SHP77 treated with DMSO at 0.1 percent for 48 hours (cell line): ENCODE results near the gene FOXN3.
"Not testable (repeated sequence)": the region's sequence is repeated elsewhere in the genome, so short reads cannot be mapped to it uniquely, and the experiment has no call there.

ENCODE experiments used
- DNase-seq: peaks from one replicate; lab custom pipeline; 2025; lab: John Stamatoyannopoulos, UW

The FOXN3 gene

DNA sequence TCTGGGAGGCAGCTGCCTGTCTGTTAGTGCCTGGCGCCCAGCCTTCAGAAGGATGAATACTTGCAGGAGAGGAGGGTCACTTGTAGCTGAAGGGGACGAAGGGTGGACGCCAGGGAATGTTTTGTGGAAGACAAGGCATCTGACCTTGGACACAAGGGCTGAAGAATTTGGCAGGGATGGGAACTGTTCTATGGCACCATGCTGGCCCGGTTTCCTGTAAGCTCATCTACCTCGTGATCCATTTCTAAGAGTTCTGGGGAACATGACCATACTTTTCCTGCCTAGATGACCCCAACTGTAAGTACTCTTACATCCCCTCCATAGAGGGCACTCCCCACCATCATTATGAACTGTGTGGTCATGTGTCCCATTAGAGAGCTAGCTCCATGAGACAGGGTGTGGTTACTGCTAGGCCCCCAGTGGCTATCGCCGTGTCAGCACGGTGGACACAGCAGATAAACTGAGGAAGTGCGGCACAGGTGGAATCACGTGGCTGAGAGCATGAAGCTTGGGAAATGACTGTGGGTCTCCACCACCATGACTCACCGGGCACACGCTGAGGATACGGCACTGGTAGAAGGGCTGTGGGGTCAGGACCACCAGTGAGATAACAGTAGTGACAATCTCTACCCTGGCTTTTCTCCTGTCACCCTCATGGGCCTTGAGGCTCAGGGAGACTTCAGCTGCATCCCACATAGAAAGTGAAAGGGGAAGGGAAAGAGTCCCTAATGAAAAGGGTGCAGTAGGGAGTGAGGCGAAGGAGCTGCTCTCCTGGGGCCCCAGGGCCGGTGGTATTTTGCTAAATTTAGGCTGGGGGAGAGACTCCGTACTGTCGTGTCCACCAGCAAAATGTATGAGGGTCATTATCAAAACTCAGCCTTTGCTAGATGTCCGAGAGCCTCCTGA, 252.6 kb downstream of the FOXN3 start:
- DNase-seq: no peak

DNA sequence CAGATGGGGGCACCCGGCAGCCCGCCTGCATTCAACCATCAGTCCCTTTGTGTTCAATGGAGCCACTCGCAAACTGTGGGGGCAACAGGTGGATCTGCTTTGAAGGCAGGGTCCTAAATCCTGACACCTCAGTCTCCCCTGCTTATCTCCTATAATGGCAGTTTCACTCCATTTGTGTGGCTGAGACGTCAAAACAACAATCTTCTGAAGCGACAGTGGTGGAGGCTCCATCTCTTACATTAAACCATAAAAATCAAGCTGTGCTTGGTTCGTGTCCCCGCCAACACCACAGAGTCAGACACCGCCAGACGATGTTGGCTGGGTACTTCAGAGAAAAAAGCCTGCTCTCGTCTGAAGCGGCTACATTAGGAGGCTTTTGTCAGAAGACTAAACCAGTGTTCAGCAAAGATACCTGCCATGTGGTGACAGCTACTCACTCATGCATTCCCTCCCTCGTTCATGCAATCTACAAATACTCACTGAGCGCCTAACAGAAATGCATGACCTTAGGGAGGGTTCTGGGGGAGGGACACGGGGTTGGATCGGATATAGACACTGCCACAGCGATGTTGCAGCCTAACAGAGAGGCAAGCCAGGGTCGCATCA, 253.9 kb downstream of the FOXN3 start:
- no peak for DNase-seq

DNA sequence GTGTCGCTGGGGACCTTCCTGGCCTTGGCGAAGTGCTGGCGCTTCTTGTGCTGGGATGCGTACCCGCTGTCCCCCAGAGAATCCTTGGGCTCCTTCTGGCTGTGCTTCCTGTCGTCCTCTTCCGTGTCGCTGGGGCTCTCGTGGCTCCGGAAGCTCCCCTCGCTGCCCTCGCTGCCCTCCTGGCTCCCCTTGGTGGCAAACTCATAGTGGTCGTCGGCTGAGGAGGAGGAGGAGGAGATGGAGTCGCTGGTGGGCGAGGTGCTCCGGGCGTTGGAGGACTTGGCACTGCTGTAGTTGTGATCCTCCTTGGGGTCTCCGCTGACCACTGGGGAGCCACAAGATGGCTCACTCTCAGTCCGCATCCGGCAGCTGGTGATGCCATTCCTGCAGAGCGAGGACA, 254.4 kb downstream of the FOXN3 start:
- no peak for DNase-seq

DNA sequence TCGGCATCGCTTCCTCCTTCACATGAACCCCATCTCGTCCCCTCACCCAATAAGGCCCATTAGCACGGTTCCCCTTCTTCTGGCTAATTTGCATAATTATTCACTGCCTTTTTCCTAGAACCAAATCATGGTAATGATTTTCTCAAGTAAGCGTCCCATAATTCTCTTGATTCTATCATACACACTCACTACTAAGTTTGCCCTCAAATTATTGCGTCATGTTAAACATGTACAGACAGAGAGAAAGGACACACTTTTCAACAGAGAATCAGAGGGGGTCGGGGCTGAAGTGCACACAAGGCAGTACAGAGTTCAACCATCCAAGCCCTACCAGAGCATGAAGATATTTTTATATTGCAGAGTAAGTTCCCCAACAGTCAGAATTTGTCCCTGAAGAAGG, 256.6 kb downstream of the FOXN3 start:
- DNase-seq: no peak

DNA sequence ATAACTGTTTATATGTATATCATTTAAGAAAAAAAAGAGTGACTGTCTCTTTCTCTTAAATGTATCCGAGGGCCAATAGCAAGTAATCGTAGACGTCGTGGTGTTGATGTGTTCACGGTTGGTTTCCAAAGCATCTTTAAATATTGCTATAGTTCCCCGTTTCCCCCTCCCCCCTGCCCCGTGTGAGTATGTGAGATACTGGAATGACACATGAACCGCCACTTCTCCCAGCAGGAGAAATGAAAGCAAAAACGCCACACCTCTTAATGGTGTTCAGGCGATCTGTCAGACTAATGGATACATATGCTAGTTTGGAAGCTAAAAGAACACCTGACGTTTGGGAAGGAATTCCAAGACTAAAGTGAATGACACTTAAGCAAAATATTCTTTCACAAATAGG, 258.3 kb downstream of the FOXN3 start:
- DNase-seq: no peak

DNA sequence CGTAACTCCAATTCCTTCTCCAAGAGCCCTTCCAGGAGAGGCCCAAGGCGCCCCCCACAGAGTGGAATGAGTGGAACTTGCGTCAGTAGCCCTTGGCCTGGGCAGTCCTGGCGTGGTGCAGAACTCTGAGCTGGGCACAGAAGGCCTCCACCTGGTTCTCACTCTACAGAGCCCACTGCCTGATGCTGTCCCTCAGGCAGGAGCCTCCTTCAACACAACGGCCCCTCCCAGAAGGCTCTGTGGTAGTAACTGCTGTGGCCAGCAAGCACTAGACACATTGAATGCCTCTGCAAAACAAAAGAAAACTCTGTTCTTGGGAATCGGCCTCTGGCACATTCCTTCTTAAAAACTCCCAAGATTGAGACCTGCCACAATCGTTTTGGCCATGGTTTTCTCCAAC, 258.9 kb downstream of the FOXN3 start:
- not testable (repeated sequence) for DNase-seq

DNA sequence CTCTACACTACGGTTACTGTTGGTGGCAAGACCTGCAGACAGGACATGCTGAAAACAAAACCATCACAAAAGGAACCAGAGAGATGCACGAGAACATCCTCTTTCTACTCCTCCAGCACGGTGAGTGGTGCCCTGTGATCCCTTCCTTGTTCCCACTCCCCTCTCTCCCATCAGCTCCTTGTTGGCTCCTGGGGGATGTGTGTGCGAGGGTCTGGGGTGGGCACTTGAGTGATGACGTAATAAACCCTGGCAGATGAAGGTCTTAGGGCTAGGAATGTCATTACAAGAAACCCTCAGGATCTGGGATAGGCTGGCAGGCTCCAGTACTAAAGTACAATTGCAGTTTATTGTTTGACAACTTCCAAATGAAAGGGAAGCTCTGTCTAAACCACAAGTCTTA, 261.5 kb downstream of the FOXN3 start:
- DNase-seq: no peak

DNA sequence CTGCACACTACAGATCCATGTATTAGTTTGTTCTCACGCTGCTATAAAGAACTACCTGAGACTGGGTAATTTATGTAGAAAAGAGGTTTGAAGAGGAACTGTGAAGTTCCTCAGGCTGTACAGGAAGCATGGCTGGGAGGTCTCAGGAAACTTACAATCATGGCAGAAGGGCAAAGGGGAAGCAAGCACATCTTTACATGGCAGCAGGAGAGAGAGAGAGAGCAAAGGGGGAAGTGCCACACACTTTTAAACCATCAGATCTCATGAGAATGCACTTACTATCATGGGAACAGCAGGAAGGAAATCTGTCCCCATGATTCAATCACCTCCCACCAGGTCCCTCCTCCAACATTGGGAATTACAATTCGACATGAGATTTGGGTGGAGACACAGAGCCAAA, 265.3 kb downstream of the FOXN3 start:
- DNase-seq: not testable (repeated sequence)

DNA sequence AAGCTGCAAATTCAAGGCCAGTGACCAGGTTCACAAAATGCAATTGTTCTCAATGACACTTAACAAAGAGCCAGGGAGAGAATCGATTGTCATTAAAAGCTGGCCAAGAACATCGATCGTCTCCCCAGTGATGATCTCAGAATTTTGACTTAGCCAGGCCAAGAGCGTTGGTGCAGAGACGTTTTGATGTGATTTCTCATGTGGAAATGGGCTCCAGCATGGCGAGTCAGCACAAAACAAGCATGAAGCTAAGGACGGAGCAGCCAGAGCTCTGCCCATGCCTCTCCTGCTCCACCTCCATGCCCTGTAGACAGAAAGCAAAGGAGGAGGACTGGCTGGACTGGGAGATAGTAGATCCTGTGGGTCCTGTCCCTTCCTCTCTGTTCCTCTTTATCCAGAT, 270.8 kb downstream of the FOXN3 start:
- DNase-seq: no peak

DNA sequence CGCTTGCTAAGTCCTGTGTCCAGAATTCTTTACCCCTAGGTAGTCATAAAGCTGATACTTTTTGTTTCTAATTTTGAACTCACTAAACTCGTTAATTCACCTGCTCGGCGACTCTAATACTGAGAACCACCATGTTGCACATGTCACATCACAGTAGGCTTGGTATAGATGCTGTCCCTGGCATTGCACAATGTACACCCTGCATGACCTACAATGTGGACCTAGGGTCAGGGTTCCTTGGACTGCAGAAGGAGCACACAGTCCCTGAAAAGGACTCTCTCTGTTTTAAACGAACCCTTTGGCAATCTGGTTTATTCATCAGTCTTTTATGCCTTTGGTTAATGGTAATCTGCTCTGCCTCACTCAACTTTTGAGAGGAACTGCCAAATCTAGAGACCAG, 272.4 kb downstream of the FOXN3 start:
- no peak for DNase-seq

DNA sequence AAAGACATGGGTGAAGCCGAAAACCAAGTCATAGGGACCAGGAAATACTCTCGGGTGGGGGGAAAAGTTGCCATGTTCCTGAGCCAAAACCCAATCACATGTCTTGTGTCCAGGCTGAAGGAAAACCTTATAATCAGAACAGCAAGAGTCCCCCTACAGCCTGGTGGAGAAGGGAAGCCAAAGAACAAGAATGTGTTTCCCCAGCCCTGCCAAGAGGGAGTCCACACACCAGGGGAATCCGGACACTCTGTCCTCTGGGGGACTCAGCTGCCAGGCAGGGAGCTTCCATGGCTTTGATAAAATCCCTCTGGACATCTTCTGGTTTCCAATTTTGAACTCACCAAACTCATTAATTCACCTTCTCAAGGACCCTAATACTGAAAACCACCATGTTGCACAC, 273.0 kb downstream of the FOXN3 start:
- DNase-seq: no peak

DNA sequence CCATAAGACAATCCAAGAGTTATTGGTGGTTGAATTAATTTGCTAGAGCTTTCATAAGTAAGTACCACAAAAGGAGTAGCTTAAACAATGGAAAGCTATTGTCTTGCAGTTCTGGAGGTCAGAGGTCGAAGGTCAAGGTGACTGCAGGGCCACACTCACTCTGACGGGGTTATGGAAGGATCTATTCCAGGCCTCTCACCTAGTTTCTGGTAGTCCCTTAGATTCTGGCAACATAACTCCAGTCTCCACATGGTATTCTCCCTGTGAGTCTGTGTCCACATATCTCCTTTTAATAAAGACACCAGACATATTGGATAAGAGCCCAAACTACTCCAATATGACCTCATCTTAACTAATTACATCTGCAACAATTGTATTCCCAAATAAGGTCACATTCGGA, 273.4 kb downstream of the FOXN3 start:
- no peak for DNase-seq

DNA sequence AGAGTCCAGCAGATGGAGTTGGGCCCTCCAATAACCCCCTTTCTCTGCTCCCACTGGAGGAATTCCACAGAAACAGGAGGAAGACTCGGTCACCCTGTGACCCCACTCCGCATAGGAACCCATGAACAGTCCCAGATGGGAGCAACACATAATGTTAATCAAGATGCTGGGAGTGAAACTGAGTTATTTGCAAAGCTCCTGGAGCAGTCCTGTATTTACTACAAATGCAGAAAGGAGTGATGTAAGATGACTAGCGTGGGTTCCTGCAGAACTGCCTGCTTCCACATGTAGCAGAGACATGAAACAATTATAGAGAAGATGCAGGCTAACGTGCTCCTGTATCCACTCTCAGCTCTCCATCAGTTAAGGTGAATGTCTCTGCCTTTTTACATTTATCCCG, 274.7 kb downstream of the FOXN3 start:
- no peak for DNase-seq

DNA sequence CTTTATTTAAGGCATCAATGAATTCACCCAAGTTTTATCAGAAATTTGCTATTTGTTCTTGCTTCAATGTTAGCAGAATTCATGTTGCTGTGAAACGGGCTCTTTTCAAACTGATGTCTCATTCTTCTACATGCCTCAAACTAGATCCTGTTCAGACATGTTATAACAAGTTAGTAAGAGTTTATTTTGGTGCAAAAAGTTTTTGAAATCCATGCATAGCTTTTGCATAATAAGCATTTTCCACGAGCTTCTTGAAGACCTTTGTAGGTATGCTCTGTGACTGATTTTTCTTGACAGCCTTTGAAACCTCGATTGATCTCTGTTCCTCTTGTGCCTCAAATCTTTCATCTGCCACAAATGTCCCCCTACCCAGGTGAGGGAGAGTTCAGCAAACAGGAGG, 275.2 kb downstream of the FOXN3 start:
- no peak for DNase-seq

DNA sequence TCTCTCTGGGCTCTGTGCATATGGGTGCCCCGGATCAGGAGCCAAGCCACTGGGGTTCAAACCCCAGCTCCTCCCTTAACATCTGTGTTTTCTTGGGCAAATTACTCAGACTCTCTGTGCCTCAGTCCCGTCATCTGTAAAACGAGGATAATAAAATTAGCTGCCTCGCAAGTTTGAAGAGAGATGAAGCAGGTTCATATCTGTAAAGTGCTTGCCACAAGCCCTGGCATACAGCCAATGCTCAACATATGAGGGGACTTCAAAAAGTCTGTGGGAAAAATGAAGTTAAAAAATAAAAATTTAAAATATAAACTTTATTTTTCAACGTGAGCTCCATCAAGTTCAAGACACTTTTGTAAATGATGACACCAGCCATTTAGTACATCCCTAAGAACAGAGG, 276.7 kb downstream of the FOXN3 start:
- no peak for DNase-seq

DNA sequence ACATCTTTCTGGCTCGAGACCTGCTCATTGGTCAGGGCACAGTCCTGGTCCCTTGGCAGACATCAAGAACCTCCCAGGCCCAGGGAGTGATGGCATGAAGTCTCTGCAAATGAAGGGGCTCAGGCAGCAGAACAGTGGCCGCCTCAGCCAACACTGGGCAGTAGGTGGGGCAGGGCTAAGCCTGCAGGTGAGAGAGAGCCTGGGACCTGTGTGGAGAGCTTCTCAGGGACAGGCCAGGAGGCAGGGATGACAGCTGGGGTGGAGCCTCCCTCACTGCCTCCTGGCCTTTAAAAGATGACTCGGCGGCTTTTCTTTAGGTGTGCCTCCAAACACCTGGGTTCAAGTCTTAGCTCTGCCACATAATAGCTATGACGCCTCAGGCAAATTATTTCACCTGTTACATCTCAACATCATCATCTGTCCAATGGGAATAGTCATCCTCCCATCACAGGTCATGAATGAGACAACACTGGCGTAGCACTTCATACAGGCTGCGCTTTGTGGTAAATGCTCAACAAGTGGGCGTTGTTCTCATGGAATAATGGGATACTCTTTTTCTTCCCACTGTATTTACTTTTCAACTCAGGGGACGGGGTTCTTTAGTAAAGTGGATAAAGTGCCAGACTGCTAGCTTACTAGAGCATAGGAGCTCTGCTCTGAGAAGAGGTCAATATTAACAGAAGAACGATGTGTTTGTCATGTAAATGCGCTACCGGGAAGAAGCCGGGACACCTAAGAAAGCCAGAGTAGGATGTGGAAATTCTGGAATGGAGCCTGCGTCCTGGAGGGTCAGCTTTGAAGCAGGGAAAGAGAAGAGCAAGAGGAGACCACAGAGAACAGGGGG, 277.4 kb downstream of the FOXN3 start:
- no peak for DNase-seq

DNA sequence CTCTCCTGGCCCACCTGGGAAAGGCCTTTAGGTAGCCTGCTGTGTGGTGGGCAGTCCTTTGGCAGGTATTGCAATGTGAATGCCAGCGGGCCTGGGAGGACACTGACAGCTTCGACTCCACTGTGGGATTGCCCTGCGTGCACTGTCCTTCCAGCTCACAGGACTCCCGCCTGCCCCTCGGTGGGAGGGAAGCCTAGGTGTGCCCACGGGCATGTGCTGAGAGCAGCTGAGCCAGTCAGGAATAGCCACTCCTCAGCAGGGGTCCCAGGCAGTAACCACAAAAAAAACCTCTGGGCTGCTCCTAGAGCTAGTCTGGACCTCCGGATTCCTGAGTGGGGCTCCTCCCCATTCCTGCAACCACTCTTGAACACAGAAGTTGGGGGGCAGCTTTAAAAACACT, 278.2 kb downstream of the FOXN3 start:
- DNase-seq: no peak

DNA sequence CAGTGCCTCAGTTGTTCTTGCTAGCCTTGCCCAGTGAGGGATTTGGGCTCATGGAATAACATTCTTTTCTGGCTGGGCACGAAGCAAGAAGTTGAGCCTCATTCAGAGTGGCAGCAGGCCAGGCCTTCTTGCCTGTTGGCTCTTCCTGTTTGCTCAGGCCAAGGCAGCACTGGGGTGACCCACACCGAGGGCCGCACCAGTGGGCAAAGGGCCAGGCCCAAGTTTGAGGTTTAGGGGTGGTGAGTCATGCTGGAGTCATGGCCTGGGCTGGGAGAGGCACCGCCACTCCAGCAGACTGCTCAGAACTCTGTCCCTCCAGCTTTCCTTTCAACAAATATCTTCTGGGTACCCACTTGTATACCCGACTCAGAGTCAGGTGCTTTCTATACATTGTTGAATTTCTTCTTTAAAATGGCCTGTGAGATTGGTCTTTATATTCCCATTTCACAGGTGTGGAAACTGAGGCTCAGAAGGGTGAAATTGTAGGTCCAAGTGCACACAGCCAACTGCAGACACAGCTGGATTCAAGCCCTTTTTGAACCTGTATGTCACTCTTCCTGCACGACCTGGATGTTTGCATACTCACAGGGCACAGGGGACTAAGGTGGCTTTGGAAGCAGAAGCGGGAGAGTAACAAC, 279.4 kb downstream of the FOXN3 start:
- no peak for DNase-seq

DNA sequence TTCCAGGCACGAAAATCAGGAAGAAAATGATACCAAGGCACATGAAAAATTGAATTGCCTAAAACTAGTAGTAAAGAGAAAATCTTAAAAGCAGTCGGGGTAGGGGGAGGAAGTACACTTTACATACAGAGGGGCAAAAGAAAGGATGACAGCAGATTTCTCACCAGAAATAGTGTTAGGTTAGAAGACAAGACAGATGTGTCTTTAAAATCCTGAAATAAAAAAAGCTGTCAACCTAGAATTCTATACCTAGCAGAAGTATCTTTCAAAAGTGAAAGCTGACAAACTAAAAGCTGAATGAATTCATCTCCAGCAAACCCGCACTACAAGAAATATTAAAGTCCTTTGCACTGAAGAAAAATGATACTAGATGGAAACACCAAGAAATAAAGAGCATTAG, 280.4 kb downstream of the FOXN3 start:
- DNase-seq: no peak

DNA sequence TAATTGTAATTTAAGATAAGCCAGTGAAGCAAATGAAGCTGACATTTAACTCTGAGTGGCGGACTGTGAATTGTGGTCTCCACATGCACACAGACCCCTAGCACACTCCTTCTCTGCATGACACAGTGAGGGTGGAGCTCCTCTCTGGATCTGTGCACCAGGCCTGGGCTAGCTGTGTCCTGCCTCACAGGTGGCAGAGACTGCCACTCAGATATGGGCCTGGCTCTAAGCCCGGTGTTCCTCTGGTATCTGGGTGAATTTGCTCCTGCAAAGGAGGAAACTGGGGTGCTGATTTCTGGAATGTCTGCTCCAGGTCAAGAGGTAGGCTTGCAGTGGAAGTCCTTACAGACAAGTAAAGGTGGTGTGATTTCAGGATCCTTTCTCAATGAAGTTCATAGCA, 282.4 kb downstream of the FOXN3 start:
- no peak for DNase-seq

DNA sequence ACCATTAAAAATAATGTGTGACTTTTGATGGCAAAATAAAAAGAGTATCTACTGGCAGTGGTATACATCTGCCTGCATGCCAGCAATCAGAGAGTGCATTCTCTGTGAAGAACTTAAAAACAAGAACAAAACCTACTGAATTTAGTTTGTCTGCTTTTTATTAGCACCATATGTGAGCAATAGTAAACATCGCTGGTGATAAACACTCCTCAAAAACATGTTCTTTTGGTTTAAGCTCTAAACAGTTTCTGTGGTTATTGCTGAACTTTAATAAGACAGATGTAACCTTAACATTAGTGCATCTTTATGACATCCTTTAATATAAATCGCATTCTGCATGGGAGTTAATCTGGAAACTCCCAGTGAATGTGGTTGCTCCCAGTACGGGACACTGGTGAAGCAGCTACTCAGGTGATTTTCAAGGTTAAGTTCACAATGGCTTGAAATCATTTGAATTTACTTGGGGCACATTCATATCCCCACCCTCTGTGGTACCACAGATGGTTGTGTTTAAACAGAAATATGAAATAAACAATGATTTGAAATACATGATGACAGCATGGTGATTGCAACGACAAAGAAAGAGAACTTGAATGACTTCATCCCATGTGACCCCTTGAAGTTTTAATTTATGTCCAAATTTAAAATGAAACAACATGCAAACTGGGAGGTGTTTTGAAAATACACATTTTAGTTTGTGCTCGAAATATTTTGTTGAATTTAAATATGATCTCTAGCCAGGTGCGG, 285.9 kb downstream of the FOXN3 start:
- no peak for DNase-seq

DNA sequence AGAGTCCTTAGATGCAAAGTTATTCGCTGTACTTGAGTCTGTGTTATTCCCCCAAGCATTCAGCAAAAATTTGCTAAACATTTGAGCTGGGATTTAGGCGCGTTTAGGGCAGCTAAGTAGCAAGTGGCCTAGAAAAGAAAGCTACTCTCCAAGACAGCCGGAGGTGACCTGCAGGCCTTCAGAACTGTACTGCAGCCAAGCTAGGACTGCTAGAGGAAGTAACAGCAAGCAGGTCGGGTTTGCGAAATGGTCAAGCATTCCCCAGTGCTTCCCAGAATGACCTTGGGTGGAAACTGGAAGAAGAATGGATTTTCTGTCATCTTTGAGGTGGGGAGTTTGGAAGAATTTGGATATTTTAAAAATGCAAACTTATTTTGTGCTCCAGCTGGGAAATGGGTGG, 287.5 kb downstream of the FOXN3 start:
- no peak for DNase-seq
